ENCODE data around the gene CUX1. TPM values are rescaled to one million over a fixed set of nuclear protein-coding genes. Genes with fewer than 3 reads are reported as not detected.

Gene CUX1
- total RNA-seq, 1 experiment from 2014 or later, result 64.3 TPM

DNA sequence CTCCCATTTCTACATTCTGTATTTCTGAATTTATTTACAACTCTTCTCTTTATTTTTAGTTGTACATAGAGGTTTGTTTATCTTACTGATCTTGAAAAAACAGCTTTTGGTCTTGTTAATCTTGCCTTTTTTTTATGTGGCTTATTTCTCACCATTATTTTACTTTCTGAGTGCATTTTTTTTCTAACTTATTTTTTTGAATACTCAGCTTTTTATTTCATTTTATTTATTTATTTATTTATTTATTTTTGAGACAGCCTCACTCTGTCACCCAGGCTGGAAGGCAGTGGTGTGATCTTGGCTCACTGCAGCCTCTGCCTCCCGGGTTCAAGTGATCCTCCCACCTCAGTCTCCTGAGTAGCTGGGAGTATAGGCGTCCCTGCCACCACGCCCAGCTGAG lies 23.9 kb downstream of the CUX1 start:
- H3K4me1 Mint-ChIP-seq, result peaks cover 48% of the 10 kb centered on the region
- ChIA-PET CTCF (no interaction called here), POLR2A (no interaction called here)
- H3K36me3 Mint-ChIP-seq, result peaks cover 3% of the 10 kb centered on the region; the same call in 1 of the 2 replicates
- DNase-seq (ENCODE audit: low spot score), result no peak
- no peaks in the 10 kb centered on the region for H3K9me3 Mint-ChIP-seq
- no peak overlapping the region for H3K27ac Mint-ChIP-seq
- H3K4me3 Mint-ChIP-seq, result no peak overlapping the region
- no peaks in the 10 kb centered on the region for H3K27me3 Mint-ChIP-seq (ENCODE audit: low read depth)
- TF ChIP-seq FOXP1 (CRISPR knock-in tag; IDR thresholded peaks at IDR 0.05; ENCODE audit: borderline replicate concordance), result no peak
- TF ChIP-seq, protein P1, sequence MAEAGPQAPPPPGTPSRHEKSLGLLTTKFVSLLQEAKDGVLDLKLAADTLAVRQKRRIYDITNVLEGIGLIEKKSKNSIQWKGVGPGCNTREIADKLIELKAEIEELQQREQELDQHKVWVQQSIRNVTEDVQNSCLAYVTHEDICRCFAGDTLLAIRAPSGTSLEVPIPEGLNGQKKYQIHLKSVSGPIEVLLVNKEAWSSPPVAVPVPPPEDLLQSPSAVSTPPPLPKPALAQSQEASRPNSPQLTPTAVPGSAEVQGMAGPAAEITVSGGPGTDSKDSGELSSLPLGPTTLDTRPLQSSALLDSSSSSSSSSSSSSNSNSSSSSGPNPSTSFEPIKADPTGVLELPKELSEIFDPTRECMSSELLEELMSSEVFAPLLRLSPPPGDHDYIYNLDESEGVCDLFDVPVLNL (CRISPR knock-in tag; IDR thresholded peaks at IDR 0.05; ENCODE audit: borderline replicate concordance, low read depth), result no peak
- no peak for TF ChIP-seq SOX15 (CRISPR knock-in tag; IDR thresholded peaks at IDR 0.05)
- TF ChIP-seq ZNF671 (CRISPR knock-in tag; IDR thresholded peaks at IDR 0.05), result no peak
- TF ChIP-seq, protein P2, sequence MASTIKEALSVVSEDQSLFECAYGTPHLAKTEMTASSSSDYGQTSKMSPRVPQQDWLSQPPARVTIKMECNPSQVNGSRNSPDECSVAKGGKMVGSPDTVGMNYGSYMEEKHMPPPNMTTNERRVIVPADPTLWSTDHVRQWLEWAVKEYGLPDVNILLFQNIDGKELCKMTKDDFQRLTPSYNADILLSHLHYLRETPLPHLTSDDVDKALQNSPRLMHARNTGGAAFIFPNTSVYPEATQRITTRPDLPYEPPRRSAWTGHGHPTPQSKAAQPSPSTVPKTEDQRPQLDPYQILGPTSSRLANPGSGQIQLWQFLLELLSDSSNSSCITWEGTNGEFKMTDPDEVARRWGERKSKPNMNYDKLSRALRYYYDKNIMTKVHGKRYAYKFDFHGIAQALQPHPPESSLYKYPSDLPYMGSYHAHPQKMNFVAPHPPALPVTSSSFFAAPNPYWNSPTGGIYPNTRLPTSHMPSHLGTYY (CRISPR knock-in tag; IDR thresholded peaks at IDR 0.05), result no peak
- no peak for TF ChIP-seq GABPB1 (CRISPR knock-in tag; IDR thresholded peaks at IDR 0.05)
- no peak for TF ChIP-seq ZNF317 (CRISPR knock-in tag; IDR thresholded peaks at IDR 0.05; ENCODE audit: borderline replicate concordance, low read depth)
- TF ChIP-seq SP1 (CRISPR knock-in tag; conservative IDR thresholded peaks at IDR 0.05), result no peak
- no peak for TF ChIP-seq CREB1 (CRISPR knock-in tag; IDR thresholded peaks at IDR 0.05)
- TF ChIP-seq, protein P3, sequence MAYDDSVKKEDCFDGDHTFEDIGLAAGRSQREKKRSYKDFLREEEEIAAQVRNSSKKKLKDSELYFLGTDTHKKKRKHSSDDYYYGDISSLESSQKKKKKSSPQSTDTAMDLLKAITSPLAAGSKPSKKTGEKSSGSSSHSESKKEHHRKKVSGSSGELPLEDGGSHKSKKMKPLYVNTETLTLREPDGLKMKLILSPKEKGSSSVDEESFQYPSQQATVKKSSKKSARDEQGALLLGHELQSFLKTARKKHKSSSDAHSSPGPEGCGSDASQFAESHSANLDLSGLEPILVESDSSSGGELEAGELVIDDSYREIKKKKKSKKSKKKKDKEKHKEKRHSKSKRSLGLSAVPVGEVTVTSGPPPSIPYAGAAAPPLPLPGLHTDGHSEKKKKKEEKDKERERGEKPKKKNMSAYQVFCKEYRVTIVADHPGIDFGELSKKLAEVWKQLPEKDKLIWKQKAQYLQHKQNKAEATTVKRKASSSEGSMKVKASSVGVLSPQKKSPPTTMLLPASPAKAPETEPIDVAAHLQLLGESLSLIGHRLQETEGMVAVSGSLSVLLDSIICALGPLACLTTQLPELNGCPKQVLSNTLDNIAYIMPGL (CRISPR knock-in tag; IDR thresholded peaks at IDR 0.05), result no peak
- ATAC-seq, result no peak

DNA sequence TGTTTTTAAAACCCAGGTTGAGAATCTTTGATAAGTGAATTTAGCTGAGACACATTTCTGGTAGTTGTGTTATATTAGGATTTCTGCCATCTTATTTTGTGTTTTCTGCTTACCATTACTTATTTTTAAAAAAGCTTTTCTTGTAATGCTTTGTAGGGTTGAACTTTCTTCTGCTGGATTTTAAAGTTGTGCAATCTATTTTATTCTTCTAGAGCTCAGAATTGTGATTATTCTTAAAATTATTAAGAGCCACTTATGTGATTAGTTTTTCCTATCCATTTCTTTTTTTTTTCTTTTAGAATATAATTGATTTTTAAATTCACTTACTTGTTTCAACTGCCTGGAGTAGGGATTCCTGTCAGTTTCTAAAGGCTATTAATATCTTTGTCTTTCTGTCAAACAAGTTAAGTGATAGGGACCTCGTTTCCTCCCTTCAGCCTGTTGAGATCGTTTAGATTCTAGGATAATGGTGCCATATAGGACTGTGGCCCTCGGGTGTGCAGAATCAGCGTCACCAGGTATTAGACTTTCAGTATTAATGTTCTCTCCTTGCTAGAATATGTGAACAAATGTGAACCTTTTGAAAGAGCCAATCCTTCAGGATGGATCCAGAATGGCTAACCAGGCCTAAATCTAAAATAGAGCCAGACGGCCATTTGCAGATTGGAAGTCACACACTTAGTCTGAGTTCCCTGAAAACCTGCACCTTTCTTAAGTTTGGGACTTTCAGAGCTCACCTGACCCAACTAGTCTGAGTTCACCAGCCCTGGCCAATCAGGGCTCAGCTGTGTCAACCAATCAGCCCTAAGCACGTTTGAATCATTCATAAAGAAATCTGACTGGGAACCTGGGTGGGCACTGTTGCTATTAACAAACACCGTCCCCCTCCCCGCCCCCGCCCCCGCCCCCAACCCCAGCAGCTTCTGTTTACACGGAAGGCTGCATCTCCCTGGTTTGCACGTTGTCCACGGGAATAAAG lies 26.2 kb downstream of the CUX1 start:
- Mint-ChIP-seq H3K4me3 (peak overlapping the region; percentile 35), H3K27ac (peak overlapping the region; percentile 96)
- no peak for DNase-seq (ENCODE audit: low spot score)

More for the DNA sequence above, 26.2 kb downstream of the CUX1 start:
- POLR2A ChIA-PET, result no interaction called here
- TF ChIP-seq EMX1 (CRISPR knock-in tag; IDR thresholded peaks at IDR 0.05) (no peak), TEAD4 (CRISPR knock-in tag; IDR thresholded peaks at IDR 0.05) (no peak), JAZF1 (CRISPR knock-in tag; IDR thresholded peaks at IDR 0.05) (no peak), ZNF232 (CRISPR knock-in tag; IDR thresholded peaks at IDR 0.05) (no peak), ELF4 (CRISPR knock-in tag; IDR thresholded peaks at IDR 0.05; ENCODE audit: low read depth) (no peak), HMGA2 (CRISPR knock-in tag; IDR thresholded peaks at IDR 0.05) (no peak)
- TF ChIP-seq, protein P4, sequence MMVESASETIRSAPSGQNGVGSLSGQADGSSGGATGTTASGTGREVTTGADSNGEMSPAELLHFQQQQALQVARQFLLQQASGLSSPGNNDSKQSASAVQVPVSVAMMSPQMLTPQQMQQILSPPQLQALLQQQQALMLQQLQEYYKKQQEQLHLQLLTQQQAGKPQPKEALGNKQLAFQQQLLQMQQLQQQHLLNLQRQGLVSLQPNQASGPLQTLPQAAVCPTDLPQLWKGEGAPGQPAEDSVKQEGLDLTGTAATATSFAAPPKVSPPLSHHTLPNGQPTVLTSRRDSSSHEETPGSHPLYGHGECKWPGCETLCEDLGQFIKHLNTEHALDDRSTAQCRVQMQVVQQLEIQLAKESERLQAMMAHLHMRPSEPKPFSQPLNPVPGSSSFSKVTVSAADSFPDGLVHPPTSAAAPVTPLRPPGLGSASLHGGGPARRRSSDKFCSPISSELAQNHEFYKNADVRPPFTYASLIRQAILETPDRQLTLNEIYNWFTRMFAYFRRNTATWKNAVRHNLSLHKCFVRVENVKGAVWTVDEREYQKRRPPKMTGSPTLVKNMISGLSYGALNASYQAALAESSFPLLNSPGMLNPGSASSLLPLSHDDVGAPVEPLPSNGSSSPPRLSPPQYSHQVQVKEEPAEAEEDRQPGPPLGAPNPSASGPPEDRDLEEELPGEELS (CRISPR knock-in tag; IDR thresholded peaks at IDR 0.05), result no peak
- TF ChIP-seq, protein P5, sequence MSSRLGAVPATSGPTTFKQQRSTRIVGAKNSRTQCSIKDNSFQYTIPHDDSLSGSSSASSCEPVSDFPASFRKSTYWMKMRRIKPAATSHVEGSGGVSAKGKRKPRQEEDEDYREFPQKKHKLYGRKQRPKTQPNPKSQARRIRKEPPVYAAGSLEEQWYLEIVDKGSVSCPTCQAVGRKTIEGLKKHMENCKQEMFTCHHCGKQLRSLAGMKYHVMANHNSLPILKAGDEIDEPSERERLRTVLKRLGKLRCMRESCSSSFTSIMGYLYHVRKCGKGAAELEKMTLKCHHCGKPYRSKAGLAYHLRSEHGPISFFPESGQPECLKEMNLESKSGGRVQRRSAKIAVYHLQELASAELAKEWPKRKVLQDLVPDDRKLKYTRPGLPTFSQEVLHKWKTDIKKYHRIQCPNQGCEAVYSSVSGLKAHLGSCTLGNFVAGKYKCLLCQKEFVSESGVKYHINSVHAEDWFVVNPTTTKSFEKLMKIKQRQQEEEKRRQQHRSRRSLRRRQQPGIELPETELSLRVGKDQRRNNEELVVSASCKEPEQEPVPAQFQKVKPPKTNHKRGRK (CRISPR knock-in tag; IDR thresholded peaks at IDR 0.05; ENCODE audit: borderline replicate concordance), result no peak
- TF ChIP-seq, protein P6, sequence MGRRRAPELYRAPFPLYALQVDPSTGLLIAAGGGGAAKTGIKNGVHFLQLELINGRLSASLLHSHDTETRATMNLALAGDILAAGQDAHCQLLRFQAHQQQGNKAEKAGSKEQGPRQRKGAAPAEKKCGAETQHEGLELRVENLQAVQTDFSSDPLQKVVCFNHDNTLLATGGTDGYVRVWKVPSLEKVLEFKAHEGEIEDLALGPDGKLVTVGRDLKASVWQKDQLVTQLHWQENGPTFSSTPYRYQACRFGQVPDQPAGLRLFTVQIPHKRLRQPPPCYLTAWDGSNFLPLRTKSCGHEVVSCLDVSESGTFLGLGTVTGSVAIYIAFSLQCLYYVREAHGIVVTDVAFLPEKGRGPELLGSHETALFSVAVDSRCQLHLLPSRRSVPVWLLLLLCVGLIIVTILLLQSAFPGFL (CRISPR knock-in tag; IDR thresholded peaks at IDR 0.05; ENCODE audit: borderline replicate concordance), result no peak
- TF ChIP-seq, protein P7, sequence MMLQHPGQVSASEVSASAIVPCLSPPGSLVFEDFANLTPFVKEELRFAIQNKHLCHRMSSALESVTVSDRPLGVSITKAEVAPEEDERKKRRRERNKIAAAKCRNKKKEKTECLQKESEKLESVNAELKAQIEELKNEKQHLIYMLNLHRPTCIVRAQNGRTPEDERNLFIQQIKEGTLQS (CRISPR knock-in tag; conservative IDR thresholded peaks at IDR 0.05), result no peak
- TF ChIP-seq, protein P8, sequence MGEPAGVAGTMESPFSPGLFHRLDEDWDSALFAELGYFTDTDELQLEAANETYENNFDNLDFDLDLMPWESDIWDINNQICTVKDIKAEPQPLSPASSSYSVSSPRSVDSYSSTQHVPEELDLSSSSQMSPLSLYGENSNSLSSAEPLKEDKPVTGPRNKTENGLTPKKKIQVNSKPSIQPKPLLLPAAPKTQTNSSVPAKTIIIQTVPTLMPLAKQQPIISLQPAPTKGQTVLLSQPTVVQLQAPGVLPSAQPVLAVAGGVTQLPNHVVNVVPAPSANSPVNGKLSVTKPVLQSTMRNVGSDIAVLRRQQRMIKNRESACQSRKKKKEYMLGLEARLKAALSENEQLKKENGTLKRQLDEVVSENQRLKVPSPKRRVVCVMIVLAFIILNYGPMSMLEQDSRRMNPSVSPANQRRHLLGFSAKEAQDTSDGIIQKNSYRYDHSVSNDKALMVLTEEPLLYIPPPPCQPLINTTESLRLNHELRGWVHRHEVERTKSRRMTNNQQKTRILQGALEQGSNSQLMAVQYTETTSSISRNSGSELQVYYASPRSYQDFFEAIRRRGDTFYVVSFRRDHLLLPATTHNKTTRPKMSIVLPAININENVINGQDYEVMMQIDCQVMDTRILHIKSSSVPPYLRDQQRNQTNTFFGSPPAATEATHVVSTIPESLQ (CRISPR knock-in tag; IDR thresholded peaks at IDR 0.05), result no peak
- Mint-ChIP-seq H3K36me3 (peaks cover 19% of the 10 kb centered on the region), H3K27me3 (ENCODE audit: low read depth) (no peaks in the 10 kb centered on the region), H3K9me3 (peaks cover 6% of the 10 kb centered on the region), H3K4me1 (peaks cover 39% of the 10 kb centered on the region)
- CTCF ChIA-PET, result interaction anchor here (0.6 to 1.2 kb wide), 3 partner anchors 12 to 27 kb away, joined by 3 to 4 read pairs (median 3); no protein-coding TSS in a partner anchor
- peak; percentile 96 for ATAC-seq
